Measurements from ENCODE around the gene CFAP68. TPM values are rescaled to one million over a fixed set of nuclear protein-coding genes. Genes with fewer than 3 reads are reported as not detected.

Gene CFAP68
- total and polyA plus RNA-seq, 7 experiments from 2014 or later = 13.7 to 39.4 (median 20.8) TPM

GRCh38 chr11:111860257-111860656 lies 19.1 kb upstream of the CFAP68 start:
- no peak overlapping the region for H3K4me3 Mint-ChIP-seq
- H3K4me1 ChIP-seq (ENCODE audit: control insufficient read depth in 2 of 2, insufficient read depth in 2 of 2, low read length in 2 of 2) = no peaks in the 10 kb centered on the region
- H3K9me3 ChIP-seq (ENCODE audit: control insufficient read depth in 2 of 3, low read length in 3 of 3) = no peaks in the 10 kb centered on the region
- peaks cover 9 to 51% (median 10%) of the 10 kb centered on the region in 3 experiments for H3K36me3 ChIP-seq (ENCODE audit: control insufficient read depth in 2 of 3, insufficient read depth in 3 of 3, low read length in 3 of 3)
- no peak overlapping the region for H3K27ac Mint-ChIP-seq
- H3K27me3 ChIP-seq (ENCODE audit: control insufficient read depth in 2 of 2, insufficient read depth in 2 of 2, low read length in 2 of 2) = no peaks in the 10 kb centered on the region
- intact Hi-C loops (cut with micrococcal nuclease) = no loop called here
- ChIA-PET POLR2A (no interaction called here), CTCF (no interaction called here)
- no peaks in the 10 kb centered on the region for H3K27me3 Mint-ChIP-seq
- DNase-seq (no peak), ATAC-seq (no peak)
- H3K36me3 Mint-ChIP-seq = peaks cover 10 to 55% (median 26%) of the 10 kb centered on the region in 5 donors
- H3K27ac ChIP-seq (ENCODE audit: low read depth, low read length) = no peak overlapping the region
- no peak overlapping the region for H3K4me3 ChIP-seq (ENCODE audit: low read length)
- no peaks in the 10 kb centered on the region for H3K9me3 Mint-ChIP-seq
- H3K4me1 Mint-ChIP-seq = peaks cover 0 to 4% (median 0%) of the 10 kb centered on the region in 7 donors

GRCh38 chr11:111870113-111870512 lies 9.2 kb upstream of the CFAP68 start:
- peaks cover 8 to 10% of the 10 kb centered on the region in 2 donors for H3K4me1 ChIP-seq (ENCODE audit: control insufficient read depth in 2 of 2, insufficient read depth in 2 of 2, low read length in 2 of 2)
- Mint-ChIP-seq H3K27me3 (no peaks in the 10 kb centered on the region), H3K9me3 (peaks cover 0 to 4% (median 0%) of the 10 kb centered on the region in 11 donors), H3K4me3 (peak overlapping the region in 8 of 10 donors; percentile 36 to 96 (median 42)), H3K27ac (peak overlapping the region in 3 of 9 donors; percentile 87 to 95 (median 94)), H3K36me3 (peaks cover 4 to 34% (median 20%) of the 10 kb centered on the region in 5 donors), H3K4me1 (peaks cover 9 to 41% (median 34%) of the 10 kb centered on the region in 7 donors)
- peaks cover 0 to 31% (median 2%) of the 10 kb centered on the region in 3 experiments for H3K36me3 ChIP-seq (ENCODE audit: control insufficient read depth in 2 of 3, insufficient read depth in 3 of 3, low read length in 3 of 3)
- H3K4me3 ChIP-seq (ENCODE audit: low read length) = no peak overlapping the region
- no peaks in the 10 kb centered on the region for H3K27me3 ChIP-seq (ENCODE audit: control insufficient read depth in 2 of 2, insufficient read depth in 2 of 2, low read length in 2 of 2)
- no peak for DNase-seq
- intact Hi-C loops (cut with micrococcal nuclease) = loop anchor here (2.0 to 10.0 kb wide), 9 partner anchors 57 to 2005 kb away; partner anchors contain the start of genes DLAT (in 2 of the 2), SDHD (in 2 of the 2), SIK2 (in 2 of the 2) and TIMM8B (in 2 of the 2)
- CTCF ChIA-PET = interaction anchor here (2.1 kb wide), 1 partner anchor 61 kb away, joined by 5 read pairs; no protein-coding TSS in a partner anchor
- ATAC-seq = no peak
- POLR2A ChIA-PET = interaction anchor here (0.6 to 2.9 kb wide), 4 partner anchors 11 to 241 kb away, joined by 3 to 22 read pairs (median 4); no protein-coding TSS in a partner anchor
- H3K27ac ChIP-seq (ENCODE audit: low read depth, low read length) = no peak overlapping the region
- no peaks in the 10 kb centered on the region for H3K9me3 ChIP-seq (ENCODE audit: control insufficient read depth in 2 of 3, low read length in 3 of 3)

- Mint-ChIP-seq H3K27me3 (no peaks in the 10 kb centered on the region), H3K4me3 (peak overlapping the region; percentile 86 to 96 (median 93)), H3K36me3 (peaks cover 4 to 32% (median 21%) of the 10 kb centered on the region in 5 donors), H3K9me3 (peaks cover 0 to 4% (median 0%) of the 10 kb centered on the region in 11 donors), H3K4me1 (peaks cover 9 to 41% (median 34%) of the 10 kb centered on the region in 7 donors), H3K27ac (peak overlapping the region; percentile 87 to 98 (median 94))
- ATAC-seq = no peak
- Histone ChIP-seq H3K27ac (ENCODE audit: low read depth, low read length) (peak overlapping the region; percentile 91), H3K27me3 (ENCODE audit: control insufficient read depth in 2 of 2, insufficient read depth in 2 of 2, low read length in 2 of 2) (no peaks in the 10 kb centered on the region), H3K36me3 (ENCODE audit: control insufficient read depth in 2 of 3, insufficient read depth in 3 of 3, low read length in 3 of 3) (peaks cover 0 to 32% (median 3%) of the 10 kb centered on the region in 3 experiments), H3K4me1 (ENCODE audit: control insufficient read depth in 2 of 2, insufficient read depth in 2 of 2, low read length in 2 of 2) (peaks cover 8 to 10% of the 10 kb centered on the region in 2 donors), H3K9me3 (ENCODE audit: control insufficient read depth in 2 of 3, low read length in 3 of 3) (no peaks in the 10 kb centered on the region), H3K4me3 (ENCODE audit: low read length) (peak overlapping the region; percentile 74)
- intact Hi-C loops (cut with micrococcal nuclease) = loop anchor here (2.0 to 10.0 kb wide), 9 partner anchors 56 to 2004 kb away; partner anchors contain the start of genes DLAT (in 2 of the 2), SDHD (in 2 of the 2), SIK2 (in 2 of the 2) and TIMM8B (in 2 of the 2)
- POLR2A ChIA-PET = interaction anchor here (0.6 to 2.9 kb wide), 4 partner anchors 10 to 240 kb away, joined by 3 to 22 read pairs (median 10); partner anchors contain the start of gene CFAP68
- CTCF ChIA-PET = interaction anchor here (0.9 to 2.1 kb wide), 4 partner anchors 11 to 155 kb away, joined by 4 to 10 read pairs (median 5); partner anchors contain the start of gene DLAT
- DNase-seq = peak in 1 of 9 donors; percentile 3
These were observed 8.8 kb upstream of the CFAP68 start for GRCh38 chr11:111870522-111870885.

- peak within 1 kb of the TSS; percentile 91 for H3K27ac ChIP-seq (ENCODE audit: low read depth, low read length)
- ChIA-PET CTCF (interaction anchor here (0.6 to 2.1 kb wide), 8 partner anchors 10 to 265 kb away, joined by 3 to 10 read pairs (median 5); partner anchors contain the start of gene DLAT), POLR2A (interaction anchor here (0.5 to 2.9 kb wide), 9 partner anchors 9 to 240 kb away, joined by 3 to 22 read pairs (median 5); partner anchors contain the start of genes CFAP68, DLAT, PPP2R1B and SDHD)
- H3K4me3 Mint-ChIP-seq = peak within 1 kb of the TSS; percentile 86 to 96 (median 93)
- H3K36me3 ChIP-seq (ENCODE audit: control insufficient read depth in 2 of 3, insufficient read depth in 3 of 3, low read length in 3 of 3) = peaks cover 0 to 36% (median 6%) of the 10 kb centered on the region in 3 experiments
- H3K9me3 Mint-ChIP-seq = peaks cover 0 to 4% (median 0%) of the 10 kb centered on the region in 11 donors
- peak within 1 kb of the TSS; percentile 74 for H3K4me3 ChIP-seq (ENCODE audit: low read length)
- peaks cover 9 to 41% (median 34%) of the 10 kb centered on the region in 7 donors for H3K4me1 Mint-ChIP-seq
- H3K9me3 ChIP-seq (ENCODE audit: control insufficient read depth in 2 of 3, low read length in 3 of 3) = no peaks in the 10 kb centered on the region
- peaks cover 4 to 34% (median 20%) of the 10 kb centered on the region in 5 donors for H3K36me3 Mint-ChIP-seq
- DNase-seq = peak; percentile 79 to 94 (median 88)
- intact Hi-C loops (cut with micrococcal nuclease) = loop anchor here (1.0 to 10.0 kb wide), 12 partner anchors 8 to 2004 kb away; partner anchors contain the start of genes CFAP68 (in 2 of the 2), DLAT (in 2 of the 2), FDXACB1 (in 2 of the 2) and SDHD (in 2 of the 2)
- H3K27me3 Mint-ChIP-seq = no peaks in the 10 kb centered on the region
- peaks cover 8 to 10% of the 10 kb centered on the region in 2 donors for H3K4me1 ChIP-seq (ENCODE audit: control insufficient read depth in 2 of 2, insufficient read depth in 2 of 2, low read length in 2 of 2)
- H3K27me3 ChIP-seq (ENCODE audit: control insufficient read depth in 2 of 2, insufficient read depth in 2 of 2, low read length in 2 of 2) = no peaks in the 10 kb centered on the region
- H3K27ac Mint-ChIP-seq = peak within 1 kb of the TSS; percentile 87 to 98 (median 94)
- peak; percentile 91 for ATAC-seq
These were observed 8.3 kb upstream of the CFAP68 start, which contains the start of gene ALG9 for GRCh38 chr11:111870886-111871692. Gene ALG9 (minus strand): TSS chr11:111871581. CDS start chr11:111871482, 99 bp downstream.

- Histone ChIP-seq H3K27me3 (ENCODE audit: control insufficient read depth in 2 of 2, insufficient read depth in 2 of 2, low read length in 2 of 2) (no peaks in the 10 kb centered on the region), H3K4me1 (ENCODE audit: control insufficient read depth in 2 of 2, insufficient read depth in 2 of 2, low read length in 2 of 2) (peaks cover 8 to 10% of the 10 kb centered on the region in 2 donors), H3K36me3 (ENCODE audit: control insufficient read depth in 2 of 3, insufficient read depth in 3 of 3, low read length in 3 of 3) (peaks cover 0 to 34% (median 6%) of the 10 kb centered on the region in 3 experiments), H3K27ac (ENCODE audit: low read depth, low read length) (peak overlapping the region; percentile 91), H3K9me3 (ENCODE audit: control insufficient read depth in 2 of 3, low read length in 3 of 3) (no peaks in the 10 kb centered on the region), H3K4me3 (ENCODE audit: low read length) (peak overlapping the region; percentile 74)
- POLR2A ChIA-PET = interaction anchor here (0.9 to 2.9 kb wide), 7 partner anchors 8 to 215 kb away, joined by 3 to 22 read pairs (median 5); partner anchors contain the start of genes CFAP68, DLAT, PPP2R1B and SDHD
- H3K36me3 Mint-ChIP-seq = peaks cover 4 to 28% (median 16%) of the 10 kb centered on the region in 5 donors
- peak overlapping the region; percentile 86 to 96 (median 93) for H3K4me3 Mint-ChIP-seq
- peaks cover 0 to 4% (median 0%) of the 10 kb centered on the region in 11 donors for H3K9me3 Mint-ChIP-seq
- intact Hi-C loops (cut with micrococcal nuclease) = loop anchor here (1.0 to 10.0 kb wide), 12 partner anchors 8 to 2003 kb away; partner anchors contain the start of genes CFAP68 (in 2 of the 2), DLAT (in 2 of the 2), FDXACB1 (in 2 of the 2) and SDHD (in 2 of the 2)
- peak overlapping the region; percentile 87 to 96 (median 92) for H3K27ac Mint-ChIP-seq
- ATAC-seq = no peak
- CTCF ChIA-PET = interaction anchor here (0.5 to 2.1 kb wide), 6 partner anchors 29 to 1671 kb away, joined by 4 to 10 read pairs (median 6); no protein-coding TSS in a partner anchor
- H3K4me1 Mint-ChIP-seq = peaks cover 9 to 38% (median 32%) of the 10 kb centered on the region in 7 donors
- H3K27me3 Mint-ChIP-seq = no peaks in the 10 kb centered on the region
- DNase-seq = no peak
These were observed 7.6 kb upstream of the CFAP68 start for GRCh38 chr11:111871693-111872161.
